Thymus (tissue), 11 donors: ENCODE measurements around the gene SNRPD2. TPM values are rescaled to one million over a fixed set of nuclear protein-coding genes. Genes with fewer than 3 reads are reported as not detected.

ENCODE experiments used
- DNase-seq, 9 donors: peaks; one replicate each; pipeline ENCODE4 v3.0.0-alpha.2; 2013; ENCODE audit warnings: low spot score in 9 of 9, low read depth in 6 of 9, missing footprints in 1 of 9
- H3K27ac ChIP-seq, 2 donors: one replicate each; pipeline ENCODE4 v1.5.1; 2013; ENCODE audit warnings: control low read depth in 1 of 2, low read depth in 1 of 2, low read length in 1 of 2, mild to moderate bottlenecking in 1 of 2, moderate library complexity in 1 of 2
- H3K27me3 ChIP-seq, 2 donors: one replicate each; pipeline ENCODE4 v1.5.1; 2013; ENCODE audit warnings: low read length in 1 of 2; ENCODE audit not compliant: control insufficient read depth in 2 of 2, insufficient read depth in 1 of 2
- H3K36me3 ChIP-seq, 2 donors: one replicate each; pipeline ENCODE4 v1.5.1; 2013; ENCODE audit warnings: low read length in 1 of 2, mild to moderate bottlenecking in 1 of 2, moderate library complexity in 1 of 2; ENCODE audit not compliant: control insufficient read depth in 2 of 2, insufficient read depth in 2 of 2
- H3K4me1 ChIP-seq, 2 donors: one replicate each; pipeline ENCODE4 v1.5.1; 2013; ENCODE audit warnings: low read length in 2 of 2; ENCODE audit not compliant: control insufficient read depth in 2 of 2, insufficient read depth in 2 of 2
- H3K4me3 ChIP-seq, 2 donors: one replicate each; pipeline ENCODE4 v1.5.1; 2013; ENCODE audit warnings: low read length in 2 of 2, control low read depth in 1 of 2, mild to moderate bottlenecking in 1 of 2
- H3K9me3 ChIP-seq, 2 donors: one replicate each; pipeline ENCODE4 v1.5.1; 2013; ENCODE audit warnings: low read length in 1 of 2, mild to moderate bottlenecking in 1 of 2; ENCODE audit not compliant: control insufficient read depth in 2 of 2, insufficient read depth in 1 of 2
- WGBS: extraction: QIAGEN DNeasy Blood & Tissue Kit; methylation state at CpG from one replicate; pipeline ENCODE4 v1.1.7; 2013; 5-methylcytosine and 5-hydroxymethylcytosine counted together
- polyA plus RNA-seq: library from polyadenylated mRNA; stranded (reverse); fragments of 200-250 nt; gene quantifications from one replicate; pipeline ENCODE4 v1.2.3, GENCODE V29; 2013
- total RNA-seq: library from RNA; stranded (reverse); fragments of 120-200 nt; gene quantifications from one replicate; pipeline ENCODE4 v1.2.4, GENCODE V29; 2013
- donor health status: healthy.

The SNRPD2 gene
- total and polyA plus RNA-seq, 2 donors = 395 to 711 TPM

- peaks cover 17 to 40% of the 10 kb centered on the region in 2 donors for H3K4me1 ChIP-seq
- H3K27me3 ChIP-seq = peaks cover 8 to 36% of the 10 kb centered on the region in 2 donors
- H3K27ac ChIP-seq = peak within 1 kb of the TSS; percentile 17 to 61
- H3K36me3 ChIP-seq = peaks cover 2 to 5% of the 10 kb centered on the region in 2 donors
- peak in 3 of 9 donors; percentile 58 to 79 (median 64) for DNase-seq
- WGBS = 5% methylated on average over 52 of the region's 52 CpGs
- peak within 1 kb of the TSS; percentile 86 for H3K4me3 ChIP-seq
- peaks cover 0 to 11% of the 10 kb centered on the region in 2 donors for H3K9me3 ChIP-seq
Observed at GRCh38 chr19:45638930-45639729, 52.6 kb downstream of the SNRPD2 start, which contains the start of gene EML2. Gene EML2, minus strand, starts transcription at chr19:45639397. Its CDS starts 21 bp downstream, at chr19:45639376.

GRCh38 chr19:45637890-45638667 is 53.7 kb downstream of the SNRPD2 start:
- peaks cover 14 to 35% of the 10 kb centered on the region in 2 donors for H3K4me1 ChIP-seq
- WGBS = 96% methylated on average over 19 of the region's 19 CpGs
- H3K27me3 ChIP-seq = peaks cover 0 to 26% of the 10 kb centered on the region in 2 donors
- H3K36me3 ChIP-seq = peaks cover 2 to 5% of the 10 kb centered on the region in 2 donors
- peak overlapping the region; percentile 86 for H3K4me3 ChIP-seq
- no peak for DNase-seq
- H3K27ac ChIP-seq = no peak overlapping the region
- peaks cover 0 to 7% of the 10 kb centered on the region in 2 donors for H3K9me3 ChIP-seq

Other genes with a start within 250 kb of the SNRPD2 start
- gene FOSB, start 224.0 kb downstream of the SNRPD2 start, total RNA-seq = 6.1 TPM
- gene FOSB, start 224.0 kb downstream of the SNRPD2 start, polyA plus RNA-seq = 7.1 TPM
- gene RTN2, start 194.9 kb downstream of the SNRPD2 start, total RNA-seq = 1.6 TPM
- 5.0 TPM for gene RTN2, start 194.9 kb downstream of the SNRPD2 start, polyA plus RNA-seq
- gene PPM1N, start 193.5 kb downstream of the SNRPD2 start, total RNA-seq = 4.8 TPM
- gene PPM1N, start 193.5 kb downstream of the SNRPD2 start, polyA plus RNA-seq = 4.0 TPM
- gene VASP, start 184.5 kb downstream of the SNRPD2 start, total RNA-seq = 61.2 TPM
- 138 TPM for gene VASP, start 184.5 kb downstream of the SNRPD2 start, polyA plus RNA-seq
- gene OPA3, start 107.2 kb downstream of the SNRPD2 start, total RNA-seq = 3.4 TPM
- 7.4 TPM for gene OPA3, start 107.2 kb downstream of the SNRPD2 start, polyA plus RNA-seq
- 0.09 TPM for gene GPR4, start 89.7 kb downstream of the SNRPD2 start, total RNA-seq
- 1.3 TPM for gene GPR4, start 89.7 kb downstream of the SNRPD2 start, polyA plus RNA-seq
- gene EML2, start 52.6 kb downstream of the SNRPD2 start, total RNA-seq = 19.3 TPM
- 55.2 TPM for gene EML2, start 52.6 kb downstream of the SNRPD2 start, polyA plus RNA-seq
- 0.14 TPM for gene GIPR, start 23.7 kb downstream of the SNRPD2 start, total RNA-seq
- gene GIPR, start 23.7 kb downstream of the SNRPD2 start, polyA plus RNA-seq = 1.6 TPM
- 3.1 TPM for gene QPCTL, start 713 bp upstream of the SNRPD2 start, total RNA-seq
- 8.2 TPM for gene QPCTL, start 713 bp upstream of the SNRPD2 start, polyA plus RNA-seq
- 6.8 TPM for gene FBXO46, start 38.9 kb upstream of the SNRPD2 start, total RNA-seq
- 18.8 TPM for gene FBXO46, start 38.9 kb upstream of the SNRPD2 start, polyA plus RNA-seq
- gene MEIOSIN, start 41.5 kb upstream of the SNRPD2 start, total RNA-seq = not detected
- gene MEIOSIN, start 41.5 kb upstream of the SNRPD2 start, polyA plus RNA-seq = 0.02 TPM
- gene SIX5, start 77.3 kb upstream of the SNRPD2 start, total RNA-seq = 1.7 TPM
- 7.0 TPM for gene SIX5, start 77.3 kb upstream of the SNRPD2 start, polyA plus RNA-seq
- 3.9 TPM for gene DMPK, start 90.5 kb upstream of the SNRPD2 start, total RNA-seq
- 59.4 TPM for gene DMPK, start 90.5 kb upstream of the SNRPD2 start, polyA plus RNA-seq
- 12.4 TPM for gene DMWD, start 100.9 kb upstream of the SNRPD2 start, total RNA-seq
- gene DMWD, start 100.9 kb upstream of the SNRPD2 start, polyA plus RNA-seq = 18.1 TPM
- not detected for gene RSPH6A, start 123.4 kb upstream of the SNRPD2 start, total RNA-seq
- gene RSPH6A, start 123.4 kb upstream of the SNRPD2 start, polyA plus RNA-seq = 0.14 TPM
- 24.5 TPM for gene SYMPK, start 171.2 kb upstream of the SNRPD2 start, total RNA-seq
- gene SYMPK, start 171.2 kb upstream of the SNRPD2 start, polyA plus RNA-seq = 151 TPM
- 0.05 TPM for gene FOXA3, start 172.4 kb upstream of the SNRPD2 start, total RNA-seq
- 0.23 TPM for gene FOXA3, start 172.4 kb upstream of the SNRPD2 start, polyA plus RNA-seq
- gene IRF2BP1, start 194.2 kb upstream of the SNRPD2 start, total RNA-seq = 19.3 TPM
- 12.3 TPM for gene IRF2BP1, start 194.2 kb upstream of the SNRPD2 start, polyA plus RNA-seq
- 1.8 TPM for gene MYPOP, start 210.7 kb upstream of the SNRPD2 start, total RNA-seq
- gene MYPOP, start 210.7 kb upstream of the SNRPD2 start, polyA plus RNA-seq = 9.1 TPM
- gene NANOS2, start 222.8 kb upstream of the SNRPD2 start, total RNA-seq = not detected
- 0.07 TPM for gene NANOS2, start 222.8 kb upstream of the SNRPD2 start, polyA plus RNA-seq